GF-D8 (cell line): ENCODE results near the gene ACBD6.
A peak's percentile ranks its signal among the peaks of the same experiment; 100 is the strongest.
"Not testable (repeated sequence)": the region's sequence is repeated elsewhere in the genome, so short reads cannot be mapped to it uniquely, and the experiment has no call there.

ENCODE experiments used
- DNase-seq: peaks from one replicate; lab custom pipeline; 2025; lab: John Stamatoyannopoulos, UW

Gene ACBD6

DNA sequence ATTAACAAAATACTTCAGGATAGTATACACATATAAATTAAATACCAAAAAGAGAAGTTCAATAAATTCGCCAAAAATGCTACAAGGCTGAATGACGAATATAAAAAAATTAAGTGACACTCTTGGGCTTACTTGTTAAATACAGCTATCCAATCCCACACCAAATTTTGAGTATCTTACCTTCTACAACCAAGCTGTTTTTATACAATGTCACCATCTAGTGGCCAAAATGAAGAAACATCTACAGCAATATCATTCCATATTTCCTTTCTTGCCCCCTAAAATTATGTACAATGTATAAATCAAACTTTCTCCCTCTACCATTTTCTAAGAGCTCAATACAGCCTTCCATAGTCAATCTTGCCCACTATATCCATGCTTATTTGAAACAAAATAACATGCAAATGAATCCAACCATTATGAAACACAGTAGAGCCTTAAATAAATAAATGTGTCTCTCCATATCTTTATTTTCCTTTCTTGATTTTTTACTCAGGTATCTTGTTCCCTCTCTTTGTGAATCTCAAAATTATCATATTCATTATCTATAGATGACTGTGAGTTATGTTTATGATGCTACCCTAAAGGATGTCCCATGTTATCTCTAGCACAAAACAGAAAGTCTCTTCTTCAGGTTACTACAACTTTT lies 86.3 kb downstream of the ACBD6 start:
- DNase-seq, result peak; percentile 18

GRCh38 chr1:180415236-180415848 lies 87.0 kb downstream of the ACBD6 start:
- DNase-seq, result no peak

DNA sequence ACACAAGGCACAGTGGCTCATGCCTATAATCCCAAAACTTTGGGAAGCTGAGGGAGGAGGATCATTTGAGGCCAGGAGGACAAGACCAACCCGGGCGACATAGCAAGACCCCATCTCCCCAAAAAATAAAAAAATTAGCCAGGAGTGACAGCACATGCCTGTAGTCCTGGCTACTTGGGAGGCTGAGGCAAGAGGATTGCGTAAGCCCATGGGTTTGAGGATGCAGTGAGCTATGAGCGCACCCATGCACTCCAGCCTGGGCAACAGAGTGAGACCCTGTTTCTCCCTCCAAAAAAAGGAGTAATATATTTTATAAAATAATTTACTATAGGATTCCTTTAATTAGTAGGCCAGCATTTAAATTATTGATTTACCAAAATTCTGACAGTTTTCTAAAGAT lies 89.8 kb downstream of the ACBD6 start:
- DNase-seq, result no peak

GRCh38 chr1:180408128-180408527 lies 94.2 kb downstream of the ACBD6 start:
- not testable (repeated sequence) for DNase-seq

DNA sequence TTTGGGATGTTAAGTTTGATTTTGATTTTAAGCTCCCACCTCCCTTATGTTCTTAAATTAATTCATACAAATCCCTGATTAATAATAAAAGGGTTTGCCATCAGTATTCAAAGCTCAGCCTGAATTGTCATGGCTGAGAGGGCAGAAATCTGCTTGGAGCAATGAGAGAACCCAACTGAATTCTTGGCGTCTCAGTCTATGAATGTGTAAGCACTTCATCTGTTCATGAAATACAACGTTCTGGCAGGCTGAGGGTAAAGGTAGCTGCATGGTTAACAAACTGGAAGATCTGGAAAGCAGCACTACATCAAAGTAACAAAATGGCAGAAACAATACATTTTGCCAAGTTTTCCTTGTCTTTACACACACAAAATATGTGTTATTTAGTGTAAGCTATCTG lies 95.3 kb downstream of the ACBD6 start:
- DNase-seq, result no peak

GRCh38 chr1:180402551-180402950 lies 99.8 kb downstream of the ACBD6 start:
- no peak for DNase-seq

DNA sequence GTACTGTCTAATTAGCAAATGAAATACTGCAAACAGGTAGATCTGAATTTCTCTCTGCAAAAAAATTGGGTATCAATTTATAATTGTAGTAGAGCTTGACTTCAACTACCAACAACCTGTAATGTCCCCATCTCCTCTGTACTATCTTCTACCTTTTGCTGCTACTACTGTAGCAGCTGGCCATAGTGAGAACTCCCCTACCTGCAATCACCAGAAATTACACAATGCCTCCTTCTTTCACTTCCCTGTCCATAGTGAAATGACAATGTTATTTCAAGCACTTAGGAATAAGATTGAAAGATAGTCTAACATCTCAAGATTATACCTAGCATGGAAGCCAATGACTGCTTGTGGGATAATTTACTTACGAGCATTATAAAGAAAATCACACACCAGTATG lies 100.4 kb downstream of the ACBD6 start:
- DNase-seq, result no peak

DNA sequence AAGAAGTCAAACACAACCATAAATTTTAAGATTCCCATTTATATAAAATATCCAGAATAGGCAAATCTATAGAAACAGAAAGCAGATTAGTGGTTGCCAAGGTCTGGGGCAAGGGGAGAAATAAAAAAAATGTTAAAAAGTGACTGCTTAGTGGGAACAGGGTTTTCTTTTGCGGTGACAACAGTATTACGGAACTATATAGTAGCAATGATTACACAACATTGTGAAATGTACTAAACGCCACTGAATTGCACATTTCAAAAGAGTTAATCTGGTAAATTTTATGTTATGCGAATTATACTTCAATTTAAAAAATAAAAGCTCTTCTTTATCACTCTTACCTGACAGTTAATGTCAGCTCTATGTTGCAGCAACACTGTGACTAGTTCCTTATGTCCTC lies 105.2 kb downstream of the ACBD6 start:
- peak; percentile 82 for DNase-seq

- DNase-seq, result no peak
These were observed 109.8 kb downstream of the ACBD6 start for GRCh38 chr1:180392427-180393145.

DNA sequence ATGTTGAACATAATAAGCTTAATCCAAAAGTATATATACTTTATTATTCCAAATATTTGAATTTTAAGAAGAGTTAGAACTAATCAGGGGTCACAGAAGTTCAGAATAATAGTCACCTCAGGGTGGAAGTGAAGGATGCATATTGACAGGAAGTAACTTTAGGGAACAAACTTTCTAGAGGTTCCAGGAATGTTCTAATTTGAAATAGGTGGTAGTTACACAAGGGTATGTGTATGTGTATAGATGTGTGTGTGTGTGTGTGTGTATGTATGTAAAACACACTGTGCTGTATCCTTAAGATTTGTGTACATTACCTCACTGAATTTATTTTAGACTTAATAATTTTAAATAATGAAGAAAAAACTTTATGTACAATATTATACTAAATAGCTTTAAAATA lies 110.4 kb downstream of the ACBD6 start:
- no peak for DNase-seq

DNA sequence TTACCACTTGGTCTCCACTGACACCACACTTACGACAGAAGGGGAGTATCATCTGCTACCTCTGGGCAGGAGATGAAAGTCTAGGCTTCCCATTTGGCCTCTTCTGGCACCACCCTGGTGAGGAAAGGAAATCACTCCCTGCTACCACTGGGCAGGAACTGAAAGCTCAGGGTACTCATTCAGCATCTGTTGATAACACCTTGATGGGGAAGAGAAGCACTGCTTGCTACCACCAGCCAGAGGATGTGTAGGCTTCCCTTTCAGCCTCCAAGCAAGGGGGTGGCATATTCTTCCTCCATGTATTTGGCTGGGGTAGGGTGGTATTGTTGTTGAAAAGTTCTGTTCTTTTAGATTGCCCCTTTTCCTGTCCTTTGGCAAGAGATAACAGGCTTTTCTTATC lies 115.0 kb downstream of the ACBD6 start:
- DNase-seq, result no peak

- no peak for DNase-seq
These were observed 115.5 kb downstream of the ACBD6 start for GRCh38 chr1:180386745-180387367.

DNA sequence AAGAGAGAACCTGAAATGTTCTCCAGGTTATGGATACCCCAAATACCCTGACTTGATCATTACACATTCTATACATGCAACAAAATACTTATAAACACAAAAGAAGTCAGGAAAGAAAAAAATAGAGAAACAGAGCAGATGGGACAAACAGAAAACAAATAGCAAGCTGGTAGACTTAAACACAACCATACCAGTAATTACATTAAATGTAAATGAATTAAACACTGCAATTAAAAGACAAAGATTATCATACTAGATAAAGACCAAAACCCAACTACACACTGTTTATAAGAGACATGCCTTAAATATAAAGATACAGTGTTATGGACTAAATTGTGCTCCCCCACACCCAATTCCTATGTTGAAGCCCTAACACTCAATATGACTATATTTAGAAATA lies 117.2 kb downstream of the ACBD6 start:
- DNase-seq, result no peak

DNA sequence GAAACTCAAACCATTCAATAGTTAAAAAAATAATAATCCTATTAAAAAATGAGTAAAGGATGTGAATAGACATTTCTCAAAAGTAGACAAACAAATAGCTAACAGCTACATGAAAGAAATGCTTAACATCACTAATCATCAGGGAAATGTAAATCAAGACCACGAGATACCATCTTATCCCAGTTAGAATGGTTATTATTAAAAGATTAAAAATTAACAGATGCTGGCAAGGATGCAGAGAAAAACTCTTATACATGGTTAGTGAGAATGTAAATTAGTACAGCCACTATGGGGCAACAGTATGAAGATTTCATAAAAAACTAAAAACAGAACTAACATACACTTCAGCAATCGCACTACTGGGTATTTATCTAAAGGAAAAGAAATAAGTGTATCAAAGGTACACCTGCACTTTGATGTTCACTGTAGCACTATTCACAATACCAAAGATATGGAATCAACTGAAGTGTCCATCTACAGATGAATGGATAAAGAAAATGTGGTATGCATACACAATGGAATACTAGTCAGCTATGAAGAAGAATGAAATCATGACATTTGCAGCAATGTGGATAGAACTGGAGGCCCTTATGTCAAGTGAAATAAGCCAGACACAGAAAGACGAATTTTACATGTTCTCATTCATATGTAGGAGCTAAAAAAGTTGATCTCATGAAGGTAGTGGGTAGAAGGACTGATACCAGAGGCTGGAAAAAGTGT lies 117.9 kb downstream of the ACBD6 start:
- no peak for DNase-seq

GRCh38 chr1:180382326-180383115 lies 119.9 kb downstream of the ACBD6 start:
- DNase-seq, result no peak

DNA sequence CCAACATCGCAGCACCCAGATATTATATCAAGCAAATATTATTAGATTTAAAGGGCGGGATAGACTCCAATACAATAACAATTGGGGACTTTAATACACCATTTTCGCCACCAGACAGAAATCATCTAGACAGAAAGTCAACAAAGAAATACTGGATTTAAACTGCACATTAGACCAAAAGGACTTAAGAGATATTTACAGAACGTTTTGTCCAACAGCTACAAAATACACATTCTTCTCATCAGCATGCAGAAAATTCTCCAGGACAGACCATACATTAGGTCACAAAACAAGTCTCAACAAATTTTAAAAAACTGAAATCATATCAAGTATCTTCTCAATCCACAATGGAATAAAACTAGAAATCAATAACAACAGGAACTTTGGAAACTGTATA lies 121.2 kb downstream of the ACBD6 start:
- no peak for DNase-seq

DNA sequence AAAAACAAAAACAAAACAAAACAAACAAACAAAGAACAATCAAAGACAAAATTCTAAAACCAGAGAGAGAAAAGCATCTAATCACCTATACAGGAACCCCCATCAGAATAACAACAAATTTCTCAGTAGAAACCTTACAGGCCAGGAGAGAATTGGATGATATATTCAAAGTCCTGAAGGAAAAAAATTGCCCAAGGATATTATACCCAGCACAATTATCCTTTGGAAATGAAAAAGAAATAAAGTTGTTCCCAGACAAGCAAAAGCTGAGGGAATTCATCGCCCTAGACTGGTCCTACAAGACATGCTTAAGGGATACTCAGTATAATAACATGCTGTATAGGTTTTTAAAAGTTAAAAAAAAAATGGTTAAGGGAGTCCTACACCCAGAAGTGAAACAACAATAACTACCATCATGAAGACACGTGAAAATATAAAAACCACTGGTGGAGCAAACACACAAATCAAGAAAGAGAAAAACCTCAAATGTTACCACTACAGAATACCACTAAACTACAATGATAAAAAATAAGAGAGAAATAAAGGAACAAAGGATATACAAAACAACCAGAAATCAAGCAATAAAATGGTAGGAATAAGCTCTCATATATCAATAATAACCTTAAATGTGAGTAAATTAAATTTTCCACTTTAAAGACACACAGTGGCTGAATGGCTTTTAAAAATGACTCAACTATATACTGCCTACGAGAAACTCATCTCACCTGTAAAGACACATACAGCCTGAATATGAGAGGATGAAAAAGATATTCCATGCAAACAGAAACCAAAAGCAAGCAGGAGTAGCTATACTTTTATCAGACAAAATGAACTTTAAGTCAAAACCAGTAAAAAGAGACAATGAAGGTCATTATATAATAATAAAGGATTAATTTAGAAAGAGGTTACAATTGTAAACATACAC lies 121.9 kb downstream of the ACBD6 start:
- DNase-seq, result no peak

- DNase-seq, result no peak
These were observed 125.6 kb downstream of the ACBD6 start for GRCh38 chr1:180376800-180377199.

- DNase-seq, result no peak
These were observed 126.1 kb downstream of the ACBD6 start for GRCh38 chr1:180376253-180376652.

DNA sequence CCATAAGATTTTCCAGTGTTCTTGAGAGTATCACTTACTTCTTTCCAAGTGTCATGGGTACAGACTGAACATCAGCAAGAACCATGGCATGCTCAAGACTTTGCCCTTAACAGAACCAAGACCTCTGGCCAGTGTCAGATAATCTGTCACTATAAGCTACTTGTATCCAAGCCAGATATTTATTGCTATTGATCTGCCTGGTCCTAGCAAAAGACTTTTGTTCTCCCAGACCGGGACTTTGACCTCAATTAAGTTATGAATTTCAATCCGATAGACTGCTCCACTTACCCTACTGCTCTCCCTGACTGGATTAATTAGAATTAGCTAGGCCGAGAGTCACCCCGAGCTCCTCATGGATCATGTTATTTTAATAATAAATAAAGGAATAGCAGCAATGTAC lies 129.6 kb downstream of the ACBD6 start:
- DNase-seq, result no peak
